ENCODE results near the gene CLNK.
A peak's percentile ranks its signal among the peaks of the same experiment; 100 is the strongest.

Gene CLNK

DNA sequence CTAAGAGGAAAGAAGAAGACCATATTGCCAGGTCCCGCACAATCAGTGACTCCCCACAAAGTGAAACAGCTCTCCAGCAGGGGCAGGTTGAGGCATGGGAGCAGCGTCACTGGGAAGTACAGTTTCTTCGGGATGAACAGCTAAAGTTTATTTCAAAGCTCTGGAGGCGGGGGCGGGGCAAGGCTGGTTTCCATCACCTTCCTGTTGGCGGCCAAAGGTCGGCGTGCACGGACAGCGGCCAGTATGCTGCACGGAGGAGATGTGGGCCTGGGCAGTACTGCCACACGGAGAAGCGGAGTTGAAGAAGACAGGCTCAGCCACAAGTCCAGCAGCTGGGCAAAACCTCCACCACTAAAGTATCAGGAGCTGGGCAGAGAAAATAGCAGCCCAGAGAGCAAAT, 226.4 kb downstream of the CLNK start:
- TF ChIP-seq, protein P1, sequence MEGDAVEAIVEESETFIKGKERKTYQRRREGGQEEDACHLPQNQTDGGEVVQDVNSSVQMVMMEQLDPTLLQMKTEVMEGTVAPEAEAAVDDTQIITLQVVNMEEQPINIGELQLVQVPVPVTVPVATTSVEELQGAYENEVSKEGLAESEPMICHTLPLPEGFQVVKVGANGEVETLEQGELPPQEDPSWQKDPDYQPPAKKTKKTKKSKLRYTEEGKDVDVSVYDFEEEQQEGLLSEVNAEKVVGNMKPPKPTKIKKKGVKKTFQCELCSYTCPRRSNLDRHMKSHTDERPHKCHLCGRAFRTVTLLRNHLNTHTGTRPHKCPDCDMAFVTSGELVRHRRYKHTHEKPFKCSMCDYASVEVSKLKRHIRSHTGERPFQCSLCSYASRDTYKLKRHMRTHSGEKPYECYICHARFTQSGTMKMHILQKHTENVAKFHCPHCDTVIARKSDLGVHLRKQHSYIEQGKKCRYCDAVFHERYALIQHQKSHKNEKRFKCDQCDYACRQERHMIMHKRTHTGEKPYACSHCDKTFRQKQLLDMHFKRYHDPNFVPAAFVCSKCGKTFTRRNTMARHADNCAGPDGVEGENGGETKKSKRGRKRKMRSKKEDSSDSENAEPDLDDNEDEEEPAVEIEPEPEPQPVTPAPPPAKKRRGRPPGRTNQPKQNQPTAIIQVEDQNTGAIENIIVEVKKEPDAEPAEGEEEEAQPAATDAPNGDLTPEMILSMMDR (IDR thresholded peaks at IDR 0.05; ENCODE audit: poor library complexity, severe bottlenecking), result no peak
- Histone ChIP-seq H3K9me3 (ENCODE audit: severe bottlenecking) (no peaks in the 10 kb centered on the region), H3K4me3 (ENCODE audit: severe bottlenecking) (no peak overlapping the region), H3K27me3 (ENCODE audit: insufficient read depth, poor library complexity, severe bottlenecking) (no peaks in the 10 kb centered on the region), H3K27ac (ENCODE audit: poor library complexity, severe bottlenecking) (no peak overlapping the region), H3K4me1 (ENCODE audit: insufficient read depth, poor library complexity, severe bottlenecking) (peaks cover 5% of the 10 kb centered on the region), H3K36me3 (ENCODE audit: low read depth) (peaks cover 16% of the 10 kb centered on the region)
- ATAC-seq (ENCODE audit: low read depth), result no peak
- DNase-seq (ENCODE audit: low spot score), result no peak

DNA sequence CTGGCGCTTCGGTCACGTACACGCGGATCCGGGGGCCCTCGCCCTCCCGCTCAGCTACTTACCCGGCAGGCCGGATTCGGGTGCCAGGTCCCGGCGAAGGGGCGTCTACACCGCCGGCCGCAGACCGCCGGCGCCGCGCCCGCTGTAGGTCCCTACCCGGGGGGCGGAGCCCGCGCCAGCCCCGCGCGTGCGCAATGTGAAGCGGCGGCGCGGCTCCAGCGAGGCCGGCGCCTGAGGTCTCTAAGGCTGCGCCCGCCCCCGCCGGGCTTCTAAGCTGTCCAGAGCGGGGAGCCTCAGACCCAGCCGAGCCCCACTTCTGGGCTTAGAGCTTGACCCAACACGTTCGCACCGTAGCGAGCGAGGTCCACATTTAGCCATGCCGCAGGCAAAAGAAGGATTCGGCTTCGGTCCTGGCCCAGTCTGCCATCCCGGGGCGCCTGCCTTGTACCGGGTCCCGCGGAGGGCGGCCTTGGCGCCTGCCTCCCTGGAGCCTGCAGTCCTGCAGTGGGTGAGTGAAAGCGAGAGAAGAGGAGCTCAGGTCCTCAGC, 227.2 kb downstream of the CLNK start, which contains the start of gene ZNF518B:
Gene ZNF518B (minus strand): TSS at position 172 of the 547 bp plus-strand sequence. CDS start 11,098 bp downstream, outside the sequence.
- Histone ChIP-seq H3K27ac (ENCODE audit: poor library complexity, severe bottlenecking) (peak within 1 kb of the TSS; percentile 44), H3K9me3 (ENCODE audit: severe bottlenecking) (no peaks in the 10 kb centered on the region), H3K36me3 (ENCODE audit: low read depth) (peaks cover 25% of the 10 kb centered on the region), H3K4me3 (ENCODE audit: severe bottlenecking) (peak within 1 kb of the TSS; percentile 83), H3K4me1 (ENCODE audit: insufficient read depth, poor library complexity, severe bottlenecking) (peaks cover 5% of the 10 kb centered on the region), H3K27me3 (ENCODE audit: insufficient read depth, poor library complexity, severe bottlenecking) (no peaks in the 10 kb centered on the region)
- TF ChIP-seq, protein P1 (IDR thresholded peaks at IDR 0.05; ENCODE audit: poor library complexity, severe bottlenecking), result no peak
- peak; percentile 80 for ATAC-seq (ENCODE audit: low read depth)
- DNase-seq (ENCODE audit: low spot score), result no peak

DNA sequence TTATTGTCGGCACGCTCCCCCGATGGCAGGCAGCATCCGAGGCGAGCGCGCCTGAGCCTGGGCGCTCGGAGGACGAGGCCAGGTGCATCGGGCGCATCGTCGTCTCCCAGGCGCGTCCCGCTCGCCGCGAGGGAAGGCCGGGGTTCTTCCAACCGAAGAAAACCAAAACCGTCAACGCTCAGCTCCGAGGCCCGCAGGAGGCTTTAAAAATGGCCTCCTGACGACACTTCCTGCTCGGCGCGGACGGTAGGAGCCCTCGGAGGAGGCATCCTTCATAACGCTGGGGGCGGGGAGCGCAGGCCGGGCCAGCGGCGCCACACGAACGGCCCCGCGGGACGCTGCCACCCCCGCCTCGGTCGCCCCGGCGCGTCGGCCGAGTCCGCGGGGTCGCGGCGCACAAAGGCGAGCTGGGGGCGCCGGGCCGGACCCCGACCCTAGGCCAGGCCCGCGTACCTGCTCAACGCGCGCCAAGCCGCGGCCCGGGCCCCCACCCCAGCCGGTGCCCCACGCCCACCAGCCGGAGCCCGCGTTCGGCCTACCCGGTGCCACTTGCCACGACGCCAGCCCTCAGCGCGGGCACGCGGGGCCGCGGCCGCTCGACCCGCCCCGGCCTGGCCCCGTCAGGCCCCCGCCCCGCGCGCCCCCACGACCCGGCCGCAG, 227.8 kb downstream of the CLNK start:
- peak; percentile 74 for ATAC-seq (ENCODE audit: low read depth)
- H3K27ac ChIP-seq (ENCODE audit: poor library complexity, severe bottlenecking), result peak overlapping the region; percentile 44
- no peaks in the 10 kb centered on the region for H3K27me3 ChIP-seq (ENCODE audit: insufficient read depth, poor library complexity, severe bottlenecking)
- TF ChIP-seq, protein P1 (IDR thresholded peaks at IDR 0.05; ENCODE audit: poor library complexity, severe bottlenecking), result no peak
- DNase-seq (ENCODE audit: low spot score), result no peak
- peak overlapping the region; percentile 83 for H3K4me3 ChIP-seq (ENCODE audit: severe bottlenecking)
- H3K4me1 ChIP-seq (ENCODE audit: insufficient read depth, poor library complexity, severe bottlenecking), result peaks cover 5% of the 10 kb centered on the region
- H3K9me3 ChIP-seq (ENCODE audit: severe bottlenecking), result no peaks in the 10 kb centered on the region
- peaks cover 29% of the 10 kb centered on the region for H3K36me3 ChIP-seq (ENCODE audit: low read depth)

DNA sequence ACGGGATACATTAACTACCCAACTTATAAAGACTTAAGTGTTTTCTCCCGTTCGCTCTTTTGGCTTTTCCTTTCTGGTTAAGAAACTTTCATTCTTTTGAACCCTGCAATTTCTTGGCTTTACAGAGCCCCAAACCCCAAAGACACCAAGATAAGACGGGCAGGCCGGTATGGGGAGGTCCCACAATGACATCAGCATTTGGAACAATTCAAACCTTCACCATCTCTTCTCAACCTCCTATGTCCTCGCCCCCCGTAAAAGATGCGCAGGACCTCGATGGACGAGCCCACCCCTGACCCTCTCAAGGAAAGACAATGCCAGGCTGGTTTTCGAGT, 228.3 kb downstream of the CLNK start:
- no peaks in the 10 kb centered on the region for H3K9me3 ChIP-seq (ENCODE audit: severe bottlenecking)
- H3K4me3 ChIP-seq (ENCODE audit: severe bottlenecking), result peak overlapping the region; percentile 83
- DNase-seq (ENCODE audit: low spot score) (no peak), ATAC-seq (ENCODE audit: low read depth) (no peak)
- TF ChIP-seq, protein P1 (IDR thresholded peaks at IDR 0.05; ENCODE audit: poor library complexity, severe bottlenecking), result no peak
- H3K27me3 ChIP-seq (ENCODE audit: insufficient read depth, poor library complexity, severe bottlenecking), result no peaks in the 10 kb centered on the region
- H3K27ac ChIP-seq (ENCODE audit: poor library complexity, severe bottlenecking), result peak overlapping the region; percentile 44
- H3K4me1 ChIP-seq (ENCODE audit: insufficient read depth, poor library complexity, severe bottlenecking), result peaks cover 5% of the 10 kb centered on the region
- peaks cover 33% of the 10 kb centered on the region for H3K36me3 ChIP-seq (ENCODE audit: low read depth)

DNA sequence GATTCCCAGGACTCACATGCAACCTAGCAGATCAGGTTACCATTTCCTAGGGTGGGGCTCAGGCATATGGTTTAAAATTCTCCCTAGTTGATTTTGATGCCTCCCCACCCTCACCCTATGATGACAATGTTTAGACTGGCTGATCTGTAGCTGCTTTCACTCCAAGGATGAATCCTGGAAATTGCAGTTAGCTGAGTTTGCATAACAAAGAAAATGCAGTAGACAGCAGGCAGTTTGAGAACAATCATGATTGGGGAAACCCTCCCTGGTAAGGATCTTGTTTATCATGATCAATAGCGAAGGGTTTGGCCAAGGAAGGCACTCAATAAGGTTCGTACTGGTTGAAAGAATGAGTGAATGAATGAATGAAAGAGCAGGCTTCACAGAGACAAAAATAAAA, 229.4 kb downstream of the CLNK start:
- H3K9me3 ChIP-seq (ENCODE audit: severe bottlenecking), result no peaks in the 10 kb centered on the region
- peaks cover 43% of the 10 kb centered on the region for H3K36me3 ChIP-seq (ENCODE audit: low read depth)
- no peak overlapping the region for H3K27ac ChIP-seq (ENCODE audit: poor library complexity, severe bottlenecking)
- no peak overlapping the region for H3K4me3 ChIP-seq (ENCODE audit: severe bottlenecking)
- ATAC-seq (ENCODE audit: low read depth), result no peak
- no peaks in the 10 kb centered on the region for H3K27me3 ChIP-seq (ENCODE audit: insufficient read depth, poor library complexity, severe bottlenecking)
- TF ChIP-seq, protein P1 (IDR thresholded peaks at IDR 0.05; ENCODE audit: poor library complexity, severe bottlenecking), result no peak
- H3K4me1 ChIP-seq (ENCODE audit: insufficient read depth, poor library complexity, severe bottlenecking), result peaks cover 5% of the 10 kb centered on the region
- no peak for DNase-seq (ENCODE audit: low spot score)

Data from RWPE2 (cell line).